ENCODE measurements around the gene CACNB2. TPM values are rescaled to one million over a fixed set of nuclear protein-coding genes. Genes with fewer than 3 reads are reported as not detected.

The CACNB2 gene
- total and polyA plus RNA-seq, 10 of the 15 experiments (the other 5 are each of a cell fraction or from before 2014, with no cell fraction given), result 0.62 to 8.1 (median 1.2) TPM

GRCh38 chr10:18563003-18563726 is 422.9 kb downstream of the CACNB2 start:
- no peaks in the 10 kb centered on the region for H4K20me1 ChIP-seq (ENCODE audit: control insufficient read depth, insufficient read depth)
- ATAC-seq, result no peak
- in situ Hi-C loops (cut with MboI) (no loop called here), intact Hi-C loops (cut with micrococcal nuclease; ENCODE audit: unreplicated experiment) (no loop called here)
- FAIRE-seq, result no peak
- no peak for DNase-seq (ENCODE audit: low read depth, low spot score)
- H3K27ac ChIP-seq (ENCODE audit: control insufficient read depth, insufficient read depth), result no peak overlapping the region
- H3K4me2 ChIP-seq (ENCODE audit: control insufficient read depth, insufficient read depth), result no peak overlapping the region
- WGBS (ENCODE audit: insufficient coverage, insufficient replicate concordance, low lambda C conversion rate, missing lambda C conversion rate), result 95% methylated on average over 6 of the region's 6 CpGs
- BruUV-seq (replicated peaks), result no TSS peak
- ChIA-PET CTCF (no interaction called here), POLR2A (no interaction called here), RAD21 (ENCODE audit: unreplicated experiment) (no interaction called here), SMC1A (ENCODE audit: uncharacterized antibody, unreplicated experiment) (no interaction called here)
- H3K4me1 ChIP-seq (ENCODE audit: control insufficient read depth, insufficient read depth, low read length), result no peaks in the 10 kb centered on the region
- H3K9ac ChIP-seq (ENCODE audit: control insufficient read depth, insufficient read depth, low read length), result no peak overlapping the region
- H3K79me2 ChIP-seq (ENCODE audit: control insufficient read depth, insufficient read depth, low read length), result no peaks in the 10 kb centered on the region
- no peaks in the 10 kb centered on the region; the same call in 1 of the 3 replicates for H3K9me3 ChIP-seq (replicated peaks; ENCODE audit: control insufficient read depth, insufficient read depth, low read length)
- H2AFZ ChIP-seq (ENCODE audit: control insufficient read depth, low read depth, low read length), result no peak overlapping the region
- H3K36me3 ChIP-seq (ENCODE audit: control insufficient read depth in 2 of 2, insufficient read depth in 2 of 2, low read length in 1 of 2), result no peaks in the 10 kb centered on the region; a peak in 1 of 4 replicates
- no peak overlapping the region for H3K4me3 ChIP-seq
- TF ChIP-seq IKZF1 (conservative IDR thresholded peaks at IDR 0.05) (peak; percentile 38; the same call in 1 of the 2 replicates), KLF5 (IDR thresholded peaks at IDR 0.05; ENCODE audit: partially characterized antibody) (no peak)
- H3K27me3 ChIP-seq (replicated peaks in 1 of 2; ENCODE audit: control insufficient read depth in 2 of 2, insufficient read depth in 2 of 2, low read length in 1 of 2), result no peaks in the 10 kb centered on the region

- ChIA-PET CTCF (no interaction called here), POLR2A (no interaction called here), SMC1A (ENCODE audit: uncharacterized antibody, unreplicated experiment) (no interaction called here), RAD21 (ENCODE audit: unreplicated experiment) (no interaction called here)
- no peak overlapping the region for H3K9ac ChIP-seq (ENCODE audit: control insufficient read depth, insufficient read depth, low read length)
- BruUV-seq (replicated peaks), result no TSS peak
- H3K4me2 ChIP-seq (ENCODE audit: control insufficient read depth, insufficient read depth), result no peak overlapping the region
- in situ Hi-C loops (cut with MboI), result no loop called here
- WGBS (ENCODE audit: insufficient coverage, insufficient replicate concordance, low lambda C conversion rate, missing lambda C conversion rate), result 95% methylated on average over 5 of the region's 5 CpGs
- intact Hi-C loops (cut with micrococcal nuclease; ENCODE audit: unreplicated experiment), result no loop called here
- H3K9me3 ChIP-seq (replicated peaks; ENCODE audit: control insufficient read depth, insufficient read depth, low read length), result no peaks in the 10 kb centered on the region; the same call in 1 of the 3 replicates
- H3K79me2 ChIP-seq (ENCODE audit: control insufficient read depth, insufficient read depth, low read length), result no peaks in the 10 kb centered on the region
- FAIRE-seq, result no peak
- no peak for ATAC-seq
- no peak overlapping the region for H3K4me3 ChIP-seq
- no peaks in the 10 kb centered on the region for H3K36me3 ChIP-seq (ENCODE audit: control insufficient read depth in 2 of 2, insufficient read depth in 2 of 2, low read length in 1 of 2)
- no peak for DNase-seq (ENCODE audit: low read depth, low spot score)
- H3K4me1 ChIP-seq (ENCODE audit: control insufficient read depth, insufficient read depth, low read length), result no peaks in the 10 kb centered on the region
- no peak overlapping the region for H2AFZ ChIP-seq (ENCODE audit: control insufficient read depth, low read depth, low read length)
- H3K27me3 ChIP-seq (replicated peaks in 1 of 2; ENCODE audit: control insufficient read depth in 2 of 2, insufficient read depth in 2 of 2, low read length in 1 of 2), result no peaks in the 10 kb centered on the region
- no peaks in the 10 kb centered on the region for H4K20me1 ChIP-seq (ENCODE audit: control insufficient read depth, insufficient read depth)
- H3K27ac ChIP-seq (ENCODE audit: control insufficient read depth, insufficient read depth), result no peak overlapping the region
- TF ChIP-seq RBBP5 (conservative IDR thresholded peaks at IDR 0.05) (no peak), CEBPZ (IDR thresholded peaks at IDR 0.05; ENCODE audit: low read depth, low read length) (no peak), SUPT20H (IDR thresholded peaks at IDR 0.05; ENCODE audit: borderline replicate concordance, control insufficient read depth, low read depth, low read length) (no peak), CBFB (IDR thresholded peaks at IDR 0.05; ENCODE audit: low read depth) (no peak), ZNF687 (IDR thresholded peaks at IDR 0.05) (no peak), NR2C2 (IDR thresholded peaks at IDR 0.05; ENCODE audit: borderline replicate concordance, control insufficient read depth, insufficient read length, low read depth) (no peak), ZBED1 (IDR thresholded peaks at IDR 0.05; ENCODE audit: borderline replicate concordance) (no peak), SIX5 (IDR thresholded peaks at IDR 0.05; ENCODE audit: low read depth, low read length, severe bottlenecking) (no peak)
These were observed 424.8 kb downstream of the CACNB2 start for GRCh38 chr10:18565006-18565405.

Data from GM12878 (cell line).